Motor neuron (in vitro differentiated cells): Measurements from ENCODE around the gene RIMS4. TPM values are rescaled to one million over a fixed set of nuclear protein-coding genes. Genes with fewer than 3 reads are reported as not detected.
A peak's percentile ranks its signal among the peaks of the same experiment; 100 is the strongest.

Source experiments
- ATAC-seq, 8 experiments: fragments of 200-7000 bp; cut with Tn5 transposase; replicated peaks in 6 of 8; 2 replicates each; pipeline ENCODE4 v1.8.0; 2021; ENCODE audit warnings: mild to moderate bottlenecking in 8 of 8, moderate library complexity in 8 of 8
- H3K27ac ChIP-seq, 2 donors: fragments of 250-450 bp; sonication (Bioruptor Pico); 2 replicates each; pipeline ENCODE4 v1.9.0; 2021; ENCODE audit warnings: antibody characterized with exemption in 2 of 2, mild to moderate bottlenecking in 2 of 2, moderate library complexity in 1 of 2
- H3K4me1 ChIP-seq, 2 donors: fragments of 250-450 bp; sonication (Bioruptor Pico); replicated peaks in 1 of 2; 2 replicates each; pipeline ENCODE4 v1.6.1; 2021; ENCODE audit warnings: antibody characterized with exemption in 2 of 2, mild to moderate bottlenecking in 2 of 2, moderate library complexity in 1 of 2
- H3K4me3 ChIP-seq, 5 donors: fragments of 250-450 bp; sonication (Bioruptor Pico); 2 replicates each; pipeline ENCODE4 v1.9.0; 2021; ENCODE audit warnings: antibody characterized with exemption in 5 of 5, mild to moderate bottlenecking in 5 of 5, moderate library complexity in 4 of 5
- WGBS, 10 experiments: fragments of 450-650 bp; shearing (Covaris generic); methylation state at CpG; one replicate each; pipeline ENCODE4 v1.0.0; 2022; 5-methylcytosine and 5-hydroxymethylcytosine counted together
- in situ Hi-C, 9 experiments: fragments of 400-800 bp; cut with MboI; loops; one replicate each; pipeline ENCODE4 v1.15.0; 2021; ENCODE audit warnings: low sequenced_read_pairs in 9 of 9, low pct_unique_long_range_greater_than_20kb in 2 of 9; ENCODE audit not compliant: unreplicated experiment in 9 of 9
- total RNA-seq, 8 experiments: library from RNA; unstranded; fragments of 300-600 nt; gene quantifications; 2 replicates each; pipeline versions ENCODE4 v1.2.3 to v1.2.4, GENCODE V29; 2022

RIMS4 gene
- total RNA-seq, 8 experiments from 2014 or later = 0.71 to 27.1 (median 16.0) TPM

DNA sequence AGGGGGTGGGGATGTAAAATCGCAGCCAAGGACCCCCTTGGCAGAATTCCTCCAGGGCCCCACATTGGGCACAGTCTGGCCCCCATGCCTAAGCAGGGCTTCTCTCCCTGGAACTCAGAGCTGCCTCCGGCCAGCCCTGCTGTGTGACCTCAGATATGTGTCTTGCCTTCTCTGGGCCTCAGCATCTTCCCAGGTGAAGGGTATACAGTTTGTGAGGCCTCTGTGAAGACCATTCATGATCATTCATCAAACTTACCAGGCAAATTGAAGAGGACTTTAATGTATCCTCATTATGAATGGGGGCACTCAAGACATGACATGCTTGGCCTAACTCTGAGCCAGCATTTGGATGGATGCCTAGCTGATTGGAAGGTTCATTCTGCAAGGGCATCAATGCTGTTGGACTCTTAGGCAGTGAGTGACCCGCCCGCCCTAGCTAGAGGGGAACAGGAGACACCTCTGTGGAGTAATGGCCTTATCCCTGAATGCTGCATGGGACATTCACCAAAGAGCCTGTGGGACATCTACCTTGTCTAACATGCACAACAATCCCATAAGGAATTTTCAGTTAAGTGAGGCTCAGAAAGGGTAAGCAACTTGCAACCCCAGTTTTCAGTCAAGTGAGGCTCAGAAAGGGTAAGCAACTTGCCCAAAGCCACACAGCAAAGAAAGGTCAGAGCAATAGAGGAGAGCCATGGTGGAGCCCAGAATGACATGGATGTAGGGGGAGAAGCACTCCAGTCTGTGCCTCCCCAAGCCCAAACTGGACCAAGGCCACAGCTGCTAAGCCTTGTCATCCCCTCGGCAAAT, 94.6 kb downstream of the RIMS4 start:
- no peak overlapping the region for H3K27ac ChIP-seq
- ATAC-seq = no peak
- WGBS, 10 experiments = 50 to 100% (median 92%) methylated on average over 1 to 3 of the region's 5 CpGs; no CpG with 5 or more reads in 5 of the 10 experiments
- no peaks in the 10 kb centered on the region for H3K4me1 ChIP-seq
- in situ Hi-C loops = no loop called here
- no peak overlapping the region for H3K4me3 ChIP-seq

DNA sequence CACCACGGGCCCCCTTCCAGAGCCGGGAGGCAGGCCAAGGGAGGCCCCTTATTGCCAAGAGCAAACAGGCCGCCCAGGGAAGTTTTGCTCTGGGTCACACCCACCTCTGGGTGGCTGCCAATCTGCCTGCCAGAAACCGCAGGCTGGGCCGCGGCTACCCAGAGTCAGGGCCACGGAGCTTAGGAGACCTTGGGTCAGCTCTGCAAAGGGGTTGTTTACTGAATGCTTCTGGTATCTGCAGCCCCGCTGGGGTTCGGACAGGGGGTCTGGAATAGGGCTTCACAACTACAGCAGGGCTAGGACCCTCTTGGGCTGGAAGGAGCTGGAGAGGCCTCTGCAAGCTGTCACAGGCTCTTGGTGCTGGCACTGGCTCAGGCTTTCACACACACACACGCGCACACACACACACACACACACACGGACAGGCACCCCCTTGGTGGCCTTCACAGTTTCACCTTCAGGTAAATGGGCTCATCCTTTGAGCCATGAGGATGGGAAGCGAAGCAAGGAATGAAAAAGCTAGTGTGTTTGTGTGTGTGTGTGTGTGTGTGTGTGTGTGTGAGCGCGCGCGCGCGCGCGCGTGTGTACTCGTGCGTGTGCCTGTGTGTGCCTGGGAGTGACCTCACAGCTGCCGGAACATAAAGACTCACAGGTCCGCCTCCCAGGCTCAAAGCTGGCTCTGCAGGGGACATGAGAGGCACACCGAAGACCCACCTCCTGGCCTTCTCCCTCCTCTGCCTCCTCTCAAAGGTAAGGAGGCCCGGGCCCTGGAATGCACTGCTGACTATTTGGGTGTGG, 95.4 kb downstream of the RIMS4 start, which contains the start of gene CCN5:
Gene CCN5, plus strand, starts transcription at position 669 of the 798 bp plus-strand sequence. Its CDS starts 22 bp downstream, at position 691.
- Histone ChIP-seq H3K4me1 (no peaks in the 10 kb centered on the region), H3K4me3 (no peak within 1 kb of the TSS), H3K27ac (no peak within 1 kb of the TSS)
- in situ Hi-C loops = no loop called here
- 0 to 100% (median 83%) methylated on average over 2 to 15 of the region's 28 CpGs; no CpG with 5 or more reads in 3 of the 10 experiments for WGBS, 10 experiments
- ATAC-seq = peak in 5 of 8 experiments; percentile 19 to 94 (median 89)

GRCh38 chr20:44714102-44714700, 96.1 kb downstream of the RIMS4 start:
- peak in 2 of 8 experiments; percentile 29 to 37 for ATAC-seq
- in situ Hi-C loops = no loop called here
- H3K4me1 ChIP-seq = no peaks in the 10 kb centered on the region
- H3K4me3 ChIP-seq = no peak overlapping the region
- H3K27ac ChIP-seq = no peak overlapping the region
- whole genome bisulfite sequencing, 10 experiments = 49 to 100% (median 93%) methylated on average over 1 to 5 of the region's 13 CpGs; no CpG with 5 or more reads in 3 of the 10 experiments

GRCh38 chr20:44711237-44711636, 99.1 kb downstream of the RIMS4 start:
- WGBS, 10 experiments = 40 to 100% (median 82%) methylated on average over 1 to 6 of the region's 8 CpGs; no CpG with 5 or more reads in 2 of the 10 experiments

GRCh38 chr20:44709797-44710196, 100.5 kb downstream of the RIMS4 start:
- Histone ChIP-seq H3K4me1 (peaks cover 7 to 10% of the 10 kb centered on the region in 2 donors), H3K4me3 (no peak overlapping the region), H3K27ac (no peak overlapping the region)
- ATAC-seq = no peak
- 96 to 100% (median 100%) methylated on average over 1 to 8 of the region's 9 CpGs; no CpG with 5 or more reads in 4 of the 10 experiments for WGBS, 10 experiments
- in situ Hi-C loops = no loop called here

More at GRCh38 chr20:44711237-44711636, 99.1 kb downstream of the RIMS4 start:
- Histone ChIP-seq H3K4me1 (peaks cover 7 to 8% of the 10 kb centered on the region in 2 donors), H3K27ac (no peak overlapping the region), H3K4me3 (no peak overlapping the region)
- no peak for ATAC-seq
- in situ Hi-C loops = no loop called here

GRCh38 chr20:44709380-44709779, 101.0 kb downstream of the RIMS4 start:
- WGBS, 10 experiments = 73 to 100% (median 81%) methylated on average over 2 to 10 of the region's 11 CpGs; no CpG with 5 or more reads in 4 of the 10 experiments
- Histone ChIP-seq H3K4me1 (peaks cover 7 to 10% of the 10 kb centered on the region in 2 donors), H3K4me3 (no peak overlapping the region), H3K27ac (no peak overlapping the region)
- in situ Hi-C loops = no loop called here
- no peak for ATAC-seq

- Histone ChIP-seq H3K4me3 (no peak overlapping the region), H3K27ac (peak overlapping the region in 1 of 2 donors; percentile 32), H3K4me1 (peaks cover 9 to 16% of the 10 kb centered on the region in 2 donors)
- ATAC-seq = no peak
- 20 to 100% (median 75%) methylated on average over 3 to 5 of the region's 5 CpGs for WGBS, 10 experiments
- in situ Hi-C loops = no loop called here
These were observed 103.2 kb downstream of the RIMS4 start for GRCh38 chr20:44707018-44707579.

- peak; percentile 70 to 99 (median 98) for ATAC-seq
- H3K27ac ChIP-seq = peak overlapping the region; percentile 32 to 44
These were observed 103.9 kb downstream of the RIMS4 start for GRCh38 chr20:44706301-44707017.

DNA sequence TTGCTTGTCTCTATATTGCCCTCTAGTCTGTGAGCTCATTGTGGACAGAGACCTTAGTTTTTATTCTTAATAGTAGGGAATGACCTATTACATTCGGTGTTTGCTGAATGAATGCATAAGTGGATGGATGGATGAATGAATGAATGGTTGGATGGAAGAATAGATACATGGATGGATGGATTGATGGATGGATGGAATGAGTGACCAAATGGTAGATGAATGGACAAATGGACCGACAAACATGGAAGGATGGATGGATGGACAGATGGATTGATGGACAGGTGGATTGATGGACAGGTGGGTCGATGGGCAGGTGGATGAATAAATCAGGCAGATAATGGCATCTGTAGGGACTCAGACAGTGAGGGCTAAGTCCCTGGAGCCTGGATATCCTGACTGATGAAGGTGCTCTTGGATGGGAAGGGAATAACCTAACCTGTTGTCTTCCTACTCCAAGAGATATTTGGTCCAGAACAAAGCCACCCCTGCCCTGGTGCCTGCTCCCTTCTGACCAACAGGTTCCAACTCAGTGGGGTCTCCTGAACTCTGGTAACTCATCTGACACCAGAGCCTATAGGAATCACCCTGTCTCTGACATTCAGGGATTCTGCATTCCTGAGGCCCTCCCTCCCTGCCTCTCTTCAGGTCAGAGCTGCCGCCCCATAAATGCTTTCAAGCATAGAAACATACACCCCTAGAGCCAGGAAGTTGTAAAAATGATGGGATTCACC, 104.8 kb downstream of the RIMS4 start:
- in situ Hi-C loops = no loop called here
- Histone ChIP-seq H3K4me1 (peaks cover 12 to 28% of the 10 kb centered on the region in 2 donors), H3K27ac (no peak overlapping the region), H3K4me3 (no peak overlapping the region)
- no peak for ATAC-seq
- WGBS, 10 experiments = 63 to 100% (median 83%) methylated on average over 1 to 4 of the region's 4 CpGs; no CpG with 5 or more reads in 1 of the 10 experiments

More at GRCh38 chr20:44706301-44707017, 103.9 kb downstream of the RIMS4 start:
- Histone ChIP-seq H3K4me3 (no peak overlapping the region), H3K4me1 (peaks cover 12 to 22% of the 10 kb centered on the region in 2 donors)
- in situ Hi-C loops = no loop called here
- 0 to 44% (median 28%) methylated on average over 1 to 6 of the region's 10 CpGs; no CpG with 5 or more reads in 2 of the 10 experiments for WGBS, 10 experiments

GRCh38 chr20:44704551-44704971, 105.8 kb downstream of the RIMS4 start:
- 0 to 20% (median 17%) methylated on average over 1 of the region's 4 CpGs; no CpG with 5 or more reads in 7 of the 10 experiments for WGBS, 10 experiments
- ATAC-seq = no peak
- no peak overlapping the region for H3K4me3 ChIP-seq
- peaks cover 12 to 28% of the 10 kb centered on the region in 2 donors for H3K4me1 ChIP-seq
- in situ Hi-C loops = no loop called here
- H3K27ac ChIP-seq = no peak overlapping the region

DNA sequence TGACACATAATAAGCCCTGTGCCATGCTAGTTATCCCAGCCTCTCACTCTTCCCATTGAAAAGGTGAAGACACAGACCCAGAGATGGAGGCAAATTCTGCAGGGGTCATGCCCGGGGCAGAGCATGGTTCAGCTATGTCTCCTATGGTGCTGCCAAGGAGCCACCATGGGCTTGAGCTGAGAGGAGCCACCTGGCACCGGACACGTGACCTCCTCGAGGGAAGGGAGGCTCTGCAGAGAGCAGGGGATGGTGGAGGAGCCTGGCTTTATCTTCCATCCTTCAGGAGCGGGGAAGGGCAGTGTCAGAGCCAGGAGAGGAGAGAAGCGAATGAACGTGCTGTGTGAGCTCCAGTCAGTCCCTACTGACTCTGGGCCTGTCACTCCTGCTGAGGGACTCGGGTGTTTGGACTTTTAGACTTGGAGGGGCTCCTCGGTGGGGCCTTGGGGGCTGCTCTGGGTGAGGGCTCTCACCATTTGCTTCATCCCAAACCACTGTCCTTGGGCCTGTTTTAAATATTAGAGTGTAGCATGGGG, 106.3 kb downstream of the RIMS4 start:
- Histone ChIP-seq H3K4me3 (no peak overlapping the region), H3K4me1 (peaks cover 12 to 28% of the 10 kb centered on the region in 2 donors), H3K27ac (no peak overlapping the region)
- WGBS, 10 experiments = 70 to 100% (median 76%) methylated on average over 1 to 3 of the region's 9 CpGs; no CpG with 5 or more reads in 6 of the 10 experiments
- ATAC-seq = no peak
- in situ Hi-C loops = no loop called here
